ENCODE results near the gene PSMD6. TPM values are rescaled to one million over a fixed set of nuclear protein-coding genes. Genes with fewer than 3 reads are reported as not detected.
A peak's percentile ranks its signal among the peaks of the same experiment; 100 is the strongest.

The PSMD6 gene
- total RNA-seq, 1 donor from 2014 or later: 78.6 TPM

DNA sequence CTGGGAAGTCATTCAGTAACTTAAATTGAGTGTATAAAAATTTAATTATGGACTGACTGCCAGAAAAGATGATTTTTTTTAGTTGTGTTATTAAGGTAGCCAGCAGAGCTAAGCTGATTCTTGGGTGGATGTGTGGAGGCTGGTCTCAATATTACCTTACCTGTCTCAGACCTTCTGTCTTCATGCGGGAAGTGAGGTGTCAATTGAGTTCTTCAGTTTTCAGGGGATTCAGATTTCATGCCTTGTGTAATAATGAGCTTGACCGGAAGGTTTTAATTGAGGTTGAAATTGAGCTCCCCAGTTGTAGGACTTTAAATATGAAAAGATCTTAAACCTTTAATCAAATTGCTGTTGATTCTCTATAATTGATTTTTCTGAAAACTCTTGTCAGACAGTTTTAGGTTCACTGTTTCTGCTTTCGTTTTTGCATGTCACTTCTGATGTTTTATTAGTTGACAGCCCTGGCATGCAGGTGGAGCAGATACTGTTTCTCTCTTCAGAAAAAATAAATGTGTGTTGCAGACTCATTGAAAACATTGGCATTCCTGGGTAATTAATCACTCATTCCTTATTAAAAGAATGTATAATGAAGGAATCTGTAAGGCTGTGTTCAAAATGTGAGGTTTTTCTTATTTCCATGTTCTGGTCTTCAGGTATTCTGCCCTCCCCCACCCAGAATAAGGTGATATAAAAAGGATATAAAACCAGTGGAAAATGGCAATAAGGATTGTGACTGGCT, 54.5 kb downstream of the PSMD6 start:
- H3K4me3 Mint-ChIP-seq (ENCODE audit: unreplicated experiment): no peak overlapping the region
- no peaks in the 10 kb centered on the region for H3K27me3 Mint-ChIP-seq (ENCODE audit: unreplicated experiment)
- TF ChIP-seq, protein P1, sequence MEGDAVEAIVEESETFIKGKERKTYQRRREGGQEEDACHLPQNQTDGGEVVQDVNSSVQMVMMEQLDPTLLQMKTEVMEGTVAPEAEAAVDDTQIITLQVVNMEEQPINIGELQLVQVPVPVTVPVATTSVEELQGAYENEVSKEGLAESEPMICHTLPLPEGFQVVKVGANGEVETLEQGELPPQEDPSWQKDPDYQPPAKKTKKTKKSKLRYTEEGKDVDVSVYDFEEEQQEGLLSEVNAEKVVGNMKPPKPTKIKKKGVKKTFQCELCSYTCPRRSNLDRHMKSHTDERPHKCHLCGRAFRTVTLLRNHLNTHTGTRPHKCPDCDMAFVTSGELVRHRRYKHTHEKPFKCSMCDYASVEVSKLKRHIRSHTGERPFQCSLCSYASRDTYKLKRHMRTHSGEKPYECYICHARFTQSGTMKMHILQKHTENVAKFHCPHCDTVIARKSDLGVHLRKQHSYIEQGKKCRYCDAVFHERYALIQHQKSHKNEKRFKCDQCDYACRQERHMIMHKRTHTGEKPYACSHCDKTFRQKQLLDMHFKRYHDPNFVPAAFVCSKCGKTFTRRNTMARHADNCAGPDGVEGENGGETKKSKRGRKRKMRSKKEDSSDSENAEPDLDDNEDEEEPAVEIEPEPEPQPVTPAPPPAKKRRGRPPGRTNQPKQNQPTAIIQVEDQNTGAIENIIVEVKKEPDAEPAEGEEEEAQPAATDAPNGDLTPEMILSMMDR (IDR thresholded peaks at IDR 0.05; ENCODE audit: partially characterized antibody, unreplicated experiment): no peak
- no peak for DNase-seq
- H3K27ac Mint-ChIP-seq (ENCODE audit: unreplicated experiment): no peak overlapping the region
- H3K4me1 Mint-ChIP-seq (ENCODE audit: low read depth, unreplicated experiment): peaks cover 15% of the 10 kb centered on the region
- no peaks in the 10 kb centered on the region for H3K9me3 Mint-ChIP-seq (ENCODE audit: unreplicated experiment)
- no peaks in the 10 kb centered on the region for H3K36me3 Mint-ChIP-seq (ENCODE audit: unreplicated experiment)

GRCh38 chr3:63967675-63968611, 55.4 kb downstream of the PSMD6 start:
- H3K4me1 Mint-ChIP-seq (ENCODE audit: low read depth, unreplicated experiment): peaks cover 15% of the 10 kb centered on the region

GRCh38 chr3:63966871-63967270, 56.4 kb downstream of the PSMD6 start:
- no peak for DNase-seq
- Mint-ChIP-seq H3K36me3 (ENCODE audit: unreplicated experiment) (no peaks in the 10 kb centered on the region), H3K27ac (ENCODE audit: unreplicated experiment) (no peak overlapping the region), H3K27me3 (ENCODE audit: unreplicated experiment) (no peaks in the 10 kb centered on the region), H3K4me3 (ENCODE audit: unreplicated experiment) (no peak overlapping the region), H3K4me1 (ENCODE audit: low read depth, unreplicated experiment) (peaks cover 15% of the 10 kb centered on the region), H3K9me3 (ENCODE audit: unreplicated experiment) (no peaks in the 10 kb centered on the region)
- TF ChIP-seq, protein P1 (IDR thresholded peaks at IDR 0.05; ENCODE audit: partially characterized antibody, unreplicated experiment): no peak

More at GRCh38 chr3:63967675-63968611, 55.4 kb downstream of the PSMD6 start:
- no peak overlapping the region for H3K27ac Mint-ChIP-seq (ENCODE audit: unreplicated experiment)
- H3K27me3 Mint-ChIP-seq (ENCODE audit: unreplicated experiment): no peaks in the 10 kb centered on the region
- no peaks in the 10 kb centered on the region for H3K36me3 Mint-ChIP-seq (ENCODE audit: unreplicated experiment)
- H3K4me3 Mint-ChIP-seq (ENCODE audit: unreplicated experiment): no peak overlapping the region
- TF ChIP-seq, protein P1 (IDR thresholded peaks at IDR 0.05; ENCODE audit: partially characterized antibody, unreplicated experiment): no peak
- peak; percentile 21 for DNase-seq
- H3K9me3 Mint-ChIP-seq (ENCODE audit: unreplicated experiment): no peaks in the 10 kb centered on the region

DNA sequence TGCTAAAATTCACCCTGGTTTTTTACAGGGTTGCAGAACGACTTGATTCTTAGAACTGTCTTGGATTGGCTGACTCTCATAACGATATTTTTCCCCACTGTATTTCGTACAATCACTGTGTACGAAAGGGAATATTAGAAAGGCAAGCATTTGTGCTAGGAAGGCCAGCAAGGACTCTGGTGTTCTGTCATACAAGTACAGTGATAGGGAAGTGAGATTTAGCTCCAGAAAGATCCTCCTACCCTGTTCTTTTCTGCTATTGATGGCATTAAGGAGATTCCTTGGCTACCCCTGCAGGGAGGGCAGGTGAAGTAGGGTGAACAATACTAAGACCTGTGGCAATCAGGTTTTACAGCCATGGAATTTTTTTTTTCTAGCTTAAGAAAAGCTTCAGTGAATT, 57.3 kb downstream of the PSMD6 start:
- H3K36me3 Mint-ChIP-seq (ENCODE audit: unreplicated experiment): no peaks in the 10 kb centered on the region
- H3K27ac Mint-ChIP-seq (ENCODE audit: unreplicated experiment): no peak overlapping the region
- no peak overlapping the region for H3K4me3 Mint-ChIP-seq (ENCODE audit: unreplicated experiment)
- H3K4me1 Mint-ChIP-seq (ENCODE audit: low read depth, unreplicated experiment): peaks cover 15% of the 10 kb centered on the region
- no peak for DNase-seq
- no peaks in the 10 kb centered on the region for H3K27me3 Mint-ChIP-seq (ENCODE audit: unreplicated experiment)
- TF ChIP-seq, protein P1 (IDR thresholded peaks at IDR 0.05; ENCODE audit: partially characterized antibody, unreplicated experiment): no peak
- no peaks in the 10 kb centered on the region for H3K9me3 Mint-ChIP-seq (ENCODE audit: unreplicated experiment)
